IMR-90 (cell line): ENCODE results near the gene BCL7A. TPM values are rescaled to one million over a fixed set of nuclear protein-coding genes. Genes with fewer than 3 reads are reported as not detected.

Source experiments
- ATAC-seq: fragments of 200-7000 bp; cut with Tn5 transposase; 2 replicates; pipeline ENCODE4 v1.9.1; 2020; ENCODE audit warnings: low read depth, mild to moderate bottlenecking, moderate library complexity
- BruUV-seq: library from RNA; stranded (reverse); fragments of 400-500 nt; replicated peaks from 2 replicates; lab custom pipeline; 2021; lab: Mats Ljungman, UMichigan
- CTCF ChIA-PET: fragments of 300-600 bp; formaldehyde crosslinking; extraction: SDS; loops from one replicate; lab custom pipeline; 2021; ENCODE audit warnings: antibody characterized with exemption; lab: Yijun Ruan, JAX
- POLR2A ChIA-PET: fragments of 300-600 bp; sonication (Branson Sonifier 250); formaldehyde crosslinking; loops from one replicate; lab custom pipeline; 2022; ENCODE audit warnings: antibody characterized with exemption; ENCODE audit not compliant: unreplicated experiment; lab: Charles Lee
- DNase-seq: peaks from one replicate; pipeline ENCODE4 v3.0.0; 2013
- H2AFZ ChIP-seq: replicated peaks from 2 replicates; pipeline ENCODE3; 2013; ENCODE audit warnings: low read length, mild to moderate bottlenecking; ENCODE audit not compliant: poor library complexity
- H2AK5ac ChIP-seq: 2 replicates; pipeline ENCODE4 v1.6.1; 2013; ENCODE audit warnings: low read depth, low read length, inconsistent platforms
- H2AK9ac ChIP-seq: replicated peaks from 2 replicates; pipeline ENCODE3; 2013; ENCODE audit warnings: mild to moderate bottlenecking, low read depth, low read length, moderate library complexity; ENCODE audit not compliant: poor library complexity
- H2BK120ac ChIP-seq: 2 replicates; pipeline ENCODE4 v1.6.1; 2013; ENCODE audit warnings: low read depth, low read length, inconsistent platforms
- H2BK15ac ChIP-seq: 3 replicates; pipeline ENCODE4 v1.6.1; 2013; ENCODE audit warnings: low read depth, low read length, inconsistent platforms
- H2BK20ac ChIP-seq: 2 replicates; pipeline ENCODE4 v1.6.1; 2013; ENCODE audit warnings: low read depth, mild to moderate bottlenecking, inconsistent platforms, low read length, moderate library complexity
- H2BK5ac ChIP-seq: 2 replicates; pipeline ENCODE4 v1.6.1; 2013; ENCODE audit warnings: mild to moderate bottlenecking, low read depth, low read length, inconsistent platforms; ENCODE audit not compliant: poor library complexity, severe bottlenecking
- H3K14ac ChIP-seq: replicated peaks from 2 replicates; pipeline ENCODE4 v1.6.1; 2013; ENCODE audit warnings: low read depth, low read length, inconsistent platforms
- H3K18ac ChIP-seq: 2 replicates; pipeline ENCODE4 v1.6.1; 2013; ENCODE audit warnings: low read depth, low read length, control low read depth
- H3K23ac ChIP-seq: 2 replicates; pipeline ENCODE4 v1.6.1; 2013; ENCODE audit warnings: low read depth, low read length, inconsistent platforms
- H3K27ac ChIP-seq: 2 replicates; pipeline ENCODE4 v1.5.1; 2013; ENCODE audit warnings: mild to moderate bottlenecking, control low read depth, low read length; ENCODE audit not compliant: insufficient read depth
- H3K27me3 ChIP-seq: 2 replicates; pipeline ENCODE4 v1.6.1; 2013; ENCODE audit warnings: low read length; ENCODE audit not compliant: control insufficient read depth, insufficient read depth
- H3K36me3 ChIP-seq: 2 replicates; pipeline ENCODE4 v1.6.1; 2013; ENCODE audit warnings: low read length, mixed read lengths; ENCODE audit not compliant: control insufficient read depth, insufficient read depth
- H3K4ac ChIP-seq: 2 replicates; pipeline ENCODE4 v1.6.1; 2013; ENCODE audit warnings: low read depth, low read length, inconsistent platforms
- H3K4me1 ChIP-seq: 2 replicates; pipeline ENCODE4 v1.6.1; 2013; ENCODE audit warnings: low read length, mixed read lengths; ENCODE audit not compliant: control insufficient read depth, insufficient read depth
- H3K4me2 ChIP-seq: 2 replicates; pipeline ENCODE4 v1.6.1; 2013; ENCODE audit warnings: low read depth, mild to moderate bottlenecking, control low read depth, low read length, moderate library complexity
- H3K4me3 ChIP-seq: 2 replicates; pipeline ENCODE4 v1.5.1; 2013; ENCODE audit warnings: low read depth, mild to moderate bottlenecking, control low read depth, low read length, moderate library complexity; ENCODE audit not compliant: insufficient read depth
- H3K56ac ChIP-seq: 2 replicates; pipeline ENCODE4 v1.6.1; 2013; ENCODE audit warnings: low read length, inconsistent platforms; ENCODE audit not compliant: insufficient read depth; ENCODE audit errors: extremely low read depth
- H3K79me1 ChIP-seq, 2 experiments: 2 replicates each; pipeline ENCODE4 v1.6.1; 2013; ENCODE audit warnings: low read length in 2 of 2, inconsistent platforms in 1 of 2, low read depth in 1 of 2
- H3K9ac ChIP-seq: 2 replicates; pipeline ENCODE4 v1.6.1; 2013; ENCODE audit warnings: low read depth, low read length, control low read depth
- H3K9me1 ChIP-seq: 2 replicates; pipeline ENCODE4 v1.6.1; 2013; ENCODE audit warnings: low read length, inconsistent platforms; ENCODE audit not compliant: insufficient read depth
- H3K9me3 ChIP-seq: 2 replicates; pipeline ENCODE4 v1.6.1; 2013; ENCODE audit warnings: low read length; ENCODE audit not compliant: control insufficient read depth, insufficient read depth
- H4K20me1 ChIP-seq: 2 replicates; pipeline ENCODE4 v1.6.1; 2013; ENCODE audit warnings: low read length, inconsistent platforms; ENCODE audit not compliant: insufficient read depth
- H4K5ac ChIP-seq: 2 replicates; pipeline ENCODE4 v1.6.1; 2013; ENCODE audit warnings: mild to moderate bottlenecking, low read depth, low read length, control low read depth
- H4K8ac ChIP-seq, 2 experiments: 2 replicates each; pipeline ENCODE4 v1.6.1; 2013; ENCODE audit warnings: low read depth in 2 of 2, low read length in 2 of 2, control low read depth in 1 of 2, inconsistent platforms in 1 of 2
- H4K91ac ChIP-seq: 2 replicates; pipeline ENCODE4 v1.6.1; 2013; ENCODE audit warnings: low read depth, low read length, inconsistent platforms; ENCODE audit not compliant: insufficient read depth
- CHD1 ChIP-seq: IDR thresholded peaks from 2 replicates; pipeline ENCODE4 v1.6.1; 2012; ENCODE audit warnings: low read depth, low read length, improper control_type of control experiment
- FOS ChIP-seq: fragments of 150-350 bp; IDR thresholded peaks from 2 replicates; pipeline ENCODE4 v1.6.1; 2016; ENCODE audit warnings: low read depth, low read length
- MAFK ChIP-seq: IDR thresholded peaks from 2 replicates; pipeline ENCODE4 v1.6.1; 2012; ENCODE audit warnings: low read depth, low read length, improper control_type of control experiment
- NFE2L2 ChIP-seq: fragments of 150-350 bp; IDR thresholded peaks from 2 replicates; pipeline ENCODE4 v1.6.1; 2016; ENCODE audit warnings: low read depth, mild to moderate bottlenecking, low read length
- POLR2A ChIP-seq: IDR thresholded peaks from 2 replicates; pipeline ENCODE4 v1.6.1; 2012; ENCODE audit warnings: mild to moderate bottlenecking, low read depth, low read length
- RAD21 ChIP-seq: IDR thresholded peaks from 2 replicates; pipeline ENCODE4 v1.6.1; 2012; ENCODE audit warnings: low read length, improper control_type of control experiment
- RCOR1 ChIP-seq: IDR thresholded peaks from 2 replicates; pipeline ENCODE4 v1.6.1; 2012; ENCODE audit warnings: mild to moderate bottlenecking, low read length, improper control_type of control experiment; ENCODE audit not compliant: insufficient replicate concordance
- SMC3 ChIP-seq: fragments of 150-350 bp; IDR thresholded peaks from 2 replicates; pipeline ENCODE4 v1.6.1; 2016; ENCODE audit warnings: low read depth, mild to moderate bottlenecking, antibody characterized with exemption, low read length, moderate library complexity
- WGBS, 2 experiments: methylation state at CpG; one replicate each; pipeline versions ENCODE4 v1.1.5 to v1.1.7; 2013; ENCODE audit warnings: missing lambda C conversion rate in 2 of 2; ENCODE audit not compliant: insufficient read length in 1 of 2; ENCODE audit errors: extremely low coverage in 2 of 2; 5-methylcytosine and 5-hydroxymethylcytosine counted together
- dilution Hi-C: fragments of 300-500 bp; cut with HindIII; formaldehyde crosslinking; loops from one replicate; pipeline ENCODE4 v1.14.3; 2018; ENCODE audit warnings: low sequenced_read_pairs; ENCODE audit not compliant: unreplicated experiment
- in situ Hi-C: fragments of 300-500 bp; cut with MboI; formaldehyde crosslinking; loops from 3 replicates; pipeline ENCODE4 v1.14.3; 2019; ENCODE audit warnings: low sequenced_read_pairs, inconsistent platforms, mixed read lengths
- intact Hi-C: fragments of 100-400 bp; cut with micrococcal nuclease; formaldehyde crosslinking; loops from 2 replicates; pipeline ENCODE4 v1.10.0; 2022
- polyA plus RNA-seq, 3 experiments: library from polyadenylated mRNA; depleted of rRNA; stranded (reverse); fragments of >200 nt; gene quantifications; 2 replicates each; pipeline ENCODE4 v1.2.3, GENCODE V29; 2012; ENCODE audit warnings: low replicate concordance in 1 of 3
- total RNA-seq: library from RNA; depleted of rRNA; stranded (reverse); fragments of >200 nt; gene quantifications from 2 replicates; pipeline ENCODE4 v1.2.3, GENCODE V29; 2012
- TF ChIP-seq, protein P1 (sequence below): conservative IDR thresholded peaks from 2 replicates; pipeline ENCODE4 v1.5.1; 2012; ENCODE audit warnings: mild to moderate bottlenecking, low read depth, low read length, improper control_type of control experiment

BCL7A gene
- total and polyA plus RNA-seq, 2 of the 4 experiments (the other 2 are of a cell fraction): 5.6 to 7.9 TPM

DNA sequence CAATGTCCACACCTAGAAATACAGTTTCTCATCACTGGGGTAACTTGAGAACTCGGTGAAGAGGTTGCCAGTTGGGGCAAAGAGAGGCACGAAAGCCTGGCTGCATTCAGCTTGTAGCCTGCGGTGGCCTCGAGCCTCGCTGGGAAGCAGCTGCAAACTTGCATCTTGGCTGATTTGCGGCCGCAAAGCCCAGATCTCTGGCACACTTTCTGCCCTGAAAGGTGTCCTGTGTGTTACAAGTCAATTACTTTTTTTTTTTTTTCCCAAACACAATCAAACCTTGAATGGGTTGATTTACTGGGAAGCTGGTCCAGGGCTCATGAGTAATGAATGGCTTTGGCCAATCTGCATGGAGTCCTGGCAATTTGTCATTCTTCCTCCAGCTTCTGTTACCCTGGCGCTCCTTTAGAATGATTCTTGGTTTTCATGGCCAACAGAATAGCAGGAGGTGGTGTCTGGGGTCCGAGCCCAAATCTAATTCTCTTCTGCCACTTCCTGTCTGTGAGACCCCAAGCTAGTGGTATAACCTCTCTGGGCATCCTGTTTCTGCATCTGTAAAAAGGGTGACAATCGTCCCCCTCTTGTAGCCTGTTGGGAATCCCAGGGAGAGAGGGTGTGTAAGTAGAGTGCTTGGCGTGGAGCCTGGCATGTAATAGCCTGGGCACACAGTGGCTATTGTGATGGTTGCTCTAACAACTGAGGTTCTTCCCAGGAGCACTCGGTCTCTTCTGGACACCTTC lies 6.7 kb downstream of the BCL7A start:
- peaks cover 3% of the 10 kb centered on the region for H3K9me1 ChIP-seq
- DNase-seq (no peak), ATAC-seq (no peak)
- no peak overlapping the region for H3K9ac ChIP-seq
- H3K79me1 ChIP-seq: peaks cover 30 to 75% of the 10 kb centered on the region in 2 experiments
- intact Hi-C loops: no loop called here
- no peak overlapping the region for H4K8ac ChIP-seq
- H3K9me3 ChIP-seq: no peaks in the 10 kb centered on the region
- H2BK120ac ChIP-seq: no peak overlapping the region
- no peak overlapping the region for H3K23ac ChIP-seq
- H3K36me3 ChIP-seq: no peaks in the 10 kb centered on the region
- CTCF ChIA-PET: no interaction called here
- H4K91ac ChIP-seq: no peak overlapping the region
- no peak overlapping the region for H3K4ac ChIP-seq
- no peak overlapping the region for H2BK20ac ChIP-seq
- peaks cover 18% of the 10 kb centered on the region for H4K20me1 ChIP-seq
- no peak overlapping the region for H3K4me2 ChIP-seq
- H4K5ac ChIP-seq: no peak overlapping the region
- H3K14ac ChIP-seq: no peak overlapping the region
- H3K4me1 ChIP-seq: peaks cover 10% of the 10 kb centered on the region
- H2AFZ ChIP-seq: no peak overlapping the region
- H2AK9ac ChIP-seq: no peak overlapping the region
- no peak overlapping the region for H3K27ac ChIP-seq
- H2BK5ac ChIP-seq: no peak overlapping the region
- no peaks in the 10 kb centered on the region for H3K27me3 ChIP-seq
- POLR2A ChIA-PET: no interaction called here
- H2AK5ac ChIP-seq: no peak overlapping the region
- no peak overlapping the region for H3K4me3 ChIP-seq
- no peak overlapping the region for H2BK15ac ChIP-seq
- no peak for TF ChIP-seq RAD21
- TF ChIP-seq SMC3: no peak
- no peak for TF ChIP-seq MAFK
- TF ChIP-seq CHD1: no peak
- no peak for TF ChIP-seq NFE2L2
- no peak for TF ChIP-seq POLR2A
- no peak for TF ChIP-seq RCOR1
- TF ChIP-seq FOS: no peak
- TF ChIP-seq, protein P1, sequence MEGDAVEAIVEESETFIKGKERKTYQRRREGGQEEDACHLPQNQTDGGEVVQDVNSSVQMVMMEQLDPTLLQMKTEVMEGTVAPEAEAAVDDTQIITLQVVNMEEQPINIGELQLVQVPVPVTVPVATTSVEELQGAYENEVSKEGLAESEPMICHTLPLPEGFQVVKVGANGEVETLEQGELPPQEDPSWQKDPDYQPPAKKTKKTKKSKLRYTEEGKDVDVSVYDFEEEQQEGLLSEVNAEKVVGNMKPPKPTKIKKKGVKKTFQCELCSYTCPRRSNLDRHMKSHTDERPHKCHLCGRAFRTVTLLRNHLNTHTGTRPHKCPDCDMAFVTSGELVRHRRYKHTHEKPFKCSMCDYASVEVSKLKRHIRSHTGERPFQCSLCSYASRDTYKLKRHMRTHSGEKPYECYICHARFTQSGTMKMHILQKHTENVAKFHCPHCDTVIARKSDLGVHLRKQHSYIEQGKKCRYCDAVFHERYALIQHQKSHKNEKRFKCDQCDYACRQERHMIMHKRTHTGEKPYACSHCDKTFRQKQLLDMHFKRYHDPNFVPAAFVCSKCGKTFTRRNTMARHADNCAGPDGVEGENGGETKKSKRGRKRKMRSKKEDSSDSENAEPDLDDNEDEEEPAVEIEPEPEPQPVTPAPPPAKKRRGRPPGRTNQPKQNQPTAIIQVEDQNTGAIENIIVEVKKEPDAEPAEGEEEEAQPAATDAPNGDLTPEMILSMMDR: no peak
- no TSS peak for BruUV-seq
- no peak overlapping the region for H3K18ac ChIP-seq
- H3K56ac ChIP-seq: no peak overlapping the region
- dilution Hi-C loops: no loop called here
- in situ Hi-C loops: no loop called here
- 70% methylated on average over 7 of the region's 12 CpGs; no CpG with 5 or more reads in 1 of the 2 experiments for WGBS, 2 experiments
